ENCODE data around the gene IFT43. TPM values are rescaled to one million over a fixed set of nuclear protein-coding genes. Genes with fewer than 3 reads are reported as not detected.

IFT43 gene
- total and polyA plus RNA-seq, 2 donors: 27.5 to 47.2 TPM

DNA sequence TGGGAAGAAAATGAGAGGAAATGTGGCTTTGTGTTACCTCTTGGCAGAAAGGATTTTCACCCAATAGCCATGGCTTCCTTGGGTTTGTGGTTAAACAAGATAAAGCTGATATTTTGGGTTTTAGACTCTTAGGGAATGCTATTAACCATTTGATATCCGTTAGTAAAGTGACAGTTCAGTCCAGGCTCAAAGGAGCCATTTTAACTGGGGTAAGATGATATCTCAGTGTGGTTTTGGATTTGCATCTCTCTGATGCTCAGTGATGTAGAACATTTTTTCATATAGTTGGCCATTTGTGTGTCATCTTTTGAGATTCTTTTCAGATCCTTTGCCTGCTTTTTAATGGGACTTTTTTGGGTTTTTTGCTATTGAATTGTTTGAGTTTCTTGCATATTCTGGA, 30.1 kb downstream of the IFT43 start:
- no peaks in the 10 kb centered on the region for H3K27me3 ChIP-seq (ENCODE audit: control insufficient read depth in 2 of 2, insufficient read depth in 1 of 2, low read length in 1 of 2)

DNA sequence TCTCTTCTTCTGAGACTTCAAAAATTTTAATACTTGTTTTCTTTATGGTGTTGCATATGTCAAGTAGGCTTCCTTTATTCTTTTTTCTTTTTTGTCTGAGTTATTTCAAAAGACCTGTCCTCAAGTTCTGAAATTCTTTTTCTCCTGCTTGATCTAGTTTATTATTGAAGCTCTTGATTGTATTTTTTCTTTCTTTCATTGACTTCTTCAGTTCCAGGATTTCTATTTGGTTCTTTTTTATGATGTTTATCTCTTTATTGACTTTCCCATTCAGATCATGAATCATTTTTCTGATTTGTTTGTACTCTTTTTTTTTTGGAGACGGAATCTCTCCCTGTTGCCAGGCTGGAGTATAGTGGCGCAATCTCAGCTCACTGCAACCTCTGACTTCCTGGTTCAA, 34.1 kb downstream of the IFT43 start:
- Histone ChIP-seq H3K27ac (ENCODE audit: low read depth in 1 of 2, low read length in 1 of 2) (no peak overlapping the region), H3K36me3 (ENCODE audit: control insufficient read depth in 2 of 2, insufficient read depth in 2 of 2, low read length in 1 of 2) (no peaks in the 10 kb centered on the region)

More for the DNA sequence above, 30.1 kb downstream of the IFT43 start:
- Histone ChIP-seq H3K27ac (ENCODE audit: low read depth in 1 of 2, low read length in 1 of 2) (no peak overlapping the region), H3K36me3 (ENCODE audit: control insufficient read depth in 2 of 2, insufficient read depth in 2 of 2, low read length in 1 of 2) (peaks cover 0 to 3% of the 10 kb centered on the region in 2 donors), H3K4me1 (ENCODE audit: control insufficient read depth in 2 of 2, insufficient read depth in 2 of 2, low read length in 2 of 2) (no peaks in the 10 kb centered on the region), H3K9me3 (ENCODE audit: control insufficient read depth in 2 of 2, insufficient read depth in 1 of 2, low read length in 1 of 2) (peaks cover 0 to 4% of the 10 kb centered on the region in 2 donors), H3K4me3 (ENCODE audit: low read length in 2 of 2) (no peak overlapping the region)
- WGBS: 85% methylated on average over 1 of the region's 1 CpG
- DNase-seq (ENCODE audit: low read depth in 6 of 9, low spot score in 9 of 9): no peak

DNA sequence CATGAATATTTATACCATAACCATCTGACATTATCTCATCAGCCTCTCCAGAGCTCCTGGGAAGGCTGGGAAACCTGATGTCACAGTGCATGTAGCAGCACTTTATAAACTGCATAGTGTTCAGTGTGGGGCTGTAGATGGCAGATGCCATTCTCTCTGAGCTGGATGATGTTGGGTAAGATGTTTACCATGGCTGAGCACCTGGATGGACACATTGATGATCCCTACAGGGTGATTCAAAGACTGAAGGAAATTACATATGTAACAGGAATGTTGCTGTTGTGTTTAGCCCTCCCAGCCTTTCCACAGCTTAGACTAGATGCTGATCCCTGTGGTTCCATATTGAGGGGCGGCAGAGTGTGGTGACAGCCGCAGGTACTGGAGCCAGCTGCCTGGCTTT, 37.4 kb downstream of the IFT43 start:
- Histone ChIP-seq H3K36me3 (ENCODE audit: control insufficient read depth in 2 of 2, insufficient read depth in 2 of 2, low read length in 1 of 2) (no peaks in the 10 kb centered on the region), H3K4me1 (ENCODE audit: control insufficient read depth in 2 of 2, insufficient read depth in 2 of 2, low read length in 2 of 2) (no peaks in the 10 kb centered on the region), H3K9me3 (ENCODE audit: control insufficient read depth in 2 of 2, insufficient read depth in 1 of 2, low read length in 1 of 2) (peaks cover 0 to 8% of the 10 kb centered on the region in 2 donors), H3K27ac (ENCODE audit: low read depth in 1 of 2, low read length in 1 of 2) (no peak overlapping the region), H3K4me3 (ENCODE audit: low read length in 2 of 2) (no peak overlapping the region), H3K27me3 (ENCODE audit: control insufficient read depth in 2 of 2, insufficient read depth in 1 of 2, low read length in 1 of 2) (no peaks in the 10 kb centered on the region)
- DNase-seq (ENCODE audit: low read depth in 6 of 9, low spot score in 9 of 9): no peak
- WGBS: 98% methylated on average over 2 of the region's 2 CpGs

More for the DNA sequence above, 34.1 kb downstream of the IFT43 start:
- Histone ChIP-seq H3K4me1 (ENCODE audit: control insufficient read depth in 2 of 2, insufficient read depth in 2 of 2, low read length in 2 of 2) (no peaks in the 10 kb centered on the region), H3K4me3 (ENCODE audit: low read length in 2 of 2) (no peak overlapping the region), H3K27me3 (ENCODE audit: control insufficient read depth in 2 of 2, insufficient read depth in 1 of 2, low read length in 1 of 2) (no peaks in the 10 kb centered on the region), H3K9me3 (ENCODE audit: control insufficient read depth in 2 of 2, insufficient read depth in 1 of 2, low read length in 1 of 2) (peaks cover 0 to 8% of the 10 kb centered on the region in 2 donors)
- no peak for DNase-seq (ENCODE audit: low read depth in 6 of 9, low spot score in 9 of 9)
- 99% methylated on average over 2 of the region's 2 CpGs for WGBS

DNA sequence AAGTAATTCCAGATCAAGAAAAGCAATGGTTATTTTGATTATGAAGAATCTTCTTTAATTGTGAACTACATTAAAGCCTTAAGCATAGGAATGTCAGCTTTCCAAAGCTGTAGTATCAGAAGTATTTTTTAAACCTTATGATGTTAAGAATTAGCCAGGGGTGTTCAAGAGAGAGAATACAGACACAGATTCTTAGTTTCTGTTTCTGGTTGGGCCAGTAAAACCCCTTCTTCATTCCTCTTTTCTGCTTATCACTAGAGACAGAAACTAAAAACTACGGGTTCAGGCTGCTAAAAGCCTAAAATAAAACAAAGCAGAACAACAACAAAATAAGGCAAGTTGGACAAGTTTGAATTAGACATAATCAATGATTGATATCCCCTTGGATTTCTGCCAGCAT, 38.2 kb downstream of the IFT43 start:
- Histone ChIP-seq H3K27ac (ENCODE audit: low read depth in 1 of 2, low read length in 1 of 2) (no peak overlapping the region), H3K9me3 (ENCODE audit: control insufficient read depth in 2 of 2, insufficient read depth in 1 of 2, low read length in 1 of 2) (peaks cover 0 to 8% of the 10 kb centered on the region in 2 donors), H3K4me1 (ENCODE audit: control insufficient read depth in 2 of 2, insufficient read depth in 2 of 2, low read length in 2 of 2) (no peaks in the 10 kb centered on the region), H3K36me3 (ENCODE audit: control insufficient read depth in 2 of 2, insufficient read depth in 2 of 2, low read length in 1 of 2) (no peaks in the 10 kb centered on the region), H3K4me3 (ENCODE audit: low read length in 2 of 2) (no peak overlapping the region), H3K27me3 (ENCODE audit: control insufficient read depth in 2 of 2, insufficient read depth in 1 of 2, low read length in 1 of 2) (no peaks in the 10 kb centered on the region)
- DNase-seq (ENCODE audit: low read depth in 6 of 9, low spot score in 9 of 9): no peak
- 92% methylated on average over 1 of the region's 1 CpG for WGBS

DNA sequence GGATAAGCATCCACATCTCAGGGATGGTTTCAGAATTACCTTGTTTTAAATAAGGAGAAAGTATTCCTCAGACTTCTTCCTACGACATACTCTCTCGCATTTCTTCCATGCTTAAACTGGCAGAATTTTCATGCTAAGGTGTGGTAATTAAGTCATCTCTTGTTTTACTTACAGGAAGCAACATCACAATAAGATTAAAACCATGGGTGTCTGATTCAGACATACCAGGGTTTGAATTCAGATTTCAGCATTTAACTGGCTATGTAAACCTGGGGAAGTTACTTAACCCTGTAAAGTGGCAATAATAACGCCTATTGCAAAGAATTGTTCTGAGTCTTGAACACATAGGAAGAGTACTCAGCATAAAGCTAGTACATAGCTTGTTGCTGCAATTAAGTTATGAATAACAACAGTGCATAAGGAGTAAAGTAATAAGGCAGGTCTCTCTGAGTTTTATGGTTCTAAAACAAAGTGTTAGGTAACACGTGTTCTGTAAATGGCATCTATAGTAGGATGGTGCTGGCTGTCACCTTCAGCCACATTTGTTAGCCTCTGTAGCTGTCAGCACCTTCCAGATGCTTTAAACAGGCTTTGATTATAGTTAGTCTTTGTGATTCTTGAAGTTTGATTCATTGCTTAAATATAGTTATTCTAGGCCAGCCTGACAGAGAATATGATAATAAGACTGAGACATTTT, 38.8 kb downstream of the IFT43 start:
- no peak for DNase-seq (ENCODE audit: low read depth in 6 of 9, low spot score in 9 of 9)
- 98% methylated on average over 4 of the region's 4 CpGs for WGBS
- Histone ChIP-seq H3K27me3 (ENCODE audit: control insufficient read depth in 2 of 2, insufficient read depth in 1 of 2, low read length in 1 of 2) (no peaks in the 10 kb centered on the region), H3K9me3 (ENCODE audit: control insufficient read depth in 2 of 2, insufficient read depth in 1 of 2, low read length in 1 of 2) (peaks cover 0 to 8% of the 10 kb centered on the region in 2 donors), H3K36me3 (ENCODE audit: control insufficient read depth in 2 of 2, insufficient read depth in 2 of 2, low read length in 1 of 2) (no peaks in the 10 kb centered on the region), H3K27ac (ENCODE audit: low read depth in 1 of 2, low read length in 1 of 2) (no peak overlapping the region), H3K4me3 (ENCODE audit: low read length in 2 of 2) (no peak overlapping the region), H3K4me1 (ENCODE audit: control insufficient read depth in 2 of 2, insufficient read depth in 2 of 2, low read length in 2 of 2) (no peaks in the 10 kb centered on the region)

DNA sequence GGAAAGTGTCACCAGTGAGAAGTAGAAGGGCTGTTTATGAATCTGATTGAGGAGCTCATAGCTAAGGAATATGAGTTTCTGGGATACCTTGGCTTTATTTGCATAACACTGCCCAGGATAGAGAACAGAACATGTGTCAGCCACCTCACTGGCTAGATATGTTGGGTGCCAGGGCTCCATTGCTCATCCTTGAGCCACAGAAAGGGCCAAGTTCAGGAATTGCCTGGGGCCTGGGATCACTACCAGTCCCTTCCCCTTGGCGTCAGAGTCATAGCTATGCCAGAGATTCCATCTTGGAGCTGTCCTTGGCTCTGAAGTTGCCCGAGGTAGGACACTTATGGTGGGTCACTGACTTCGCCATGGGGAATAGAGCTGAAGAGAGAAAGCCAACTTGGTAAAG, 49.0 kb downstream of the IFT43 start:
- Histone ChIP-seq H3K36me3 (ENCODE audit: control insufficient read depth in 2 of 2, insufficient read depth in 2 of 2, low read length in 1 of 2) (no peaks in the 10 kb centered on the region), H3K4me3 (ENCODE audit: low read length in 2 of 2) (no peak overlapping the region), H3K27ac (ENCODE audit: low read depth in 1 of 2, low read length in 1 of 2) (no peak overlapping the region), H3K4me1 (ENCODE audit: control insufficient read depth in 2 of 2, insufficient read depth in 2 of 2, low read length in 2 of 2) (no peaks in the 10 kb centered on the region), H3K9me3 (ENCODE audit: control insufficient read depth in 2 of 2, insufficient read depth in 1 of 2, low read length in 1 of 2) (no peaks in the 10 kb centered on the region), H3K27me3 (ENCODE audit: control insufficient read depth in 2 of 2, insufficient read depth in 1 of 2, low read length in 1 of 2) (no peaks in the 10 kb centered on the region)
- WGBS: 98% methylated on average over 3 of the region's 3 CpGs
- no peak for DNase-seq (ENCODE audit: low read depth in 6 of 9, low spot score in 9 of 9)

DNA sequence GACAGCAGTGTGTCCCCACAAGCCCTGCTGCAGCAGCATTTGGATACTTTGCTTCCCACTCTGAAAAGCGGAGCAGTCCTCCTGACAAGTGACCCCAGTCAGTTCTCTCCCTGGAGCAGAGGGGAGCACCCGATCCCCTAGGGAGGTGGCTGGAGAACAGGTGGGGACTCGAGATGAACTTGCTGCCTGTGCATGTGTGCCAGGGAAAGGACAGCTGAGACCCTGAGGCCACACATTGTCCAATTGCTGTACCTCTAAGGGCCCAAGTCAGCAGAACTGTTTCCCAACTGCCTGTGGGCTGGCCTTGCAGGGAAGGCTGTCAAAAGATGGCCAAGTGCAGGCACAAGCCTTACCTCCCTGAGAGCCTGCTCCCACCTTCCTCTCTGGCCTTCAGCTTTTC, 55.1 kb downstream of the IFT43 start:
- WGBS: 93% methylated on average over 3 of the region's 3 CpGs
- no peak for DNase-seq (ENCODE audit: low read depth in 6 of 9, low spot score in 9 of 9)
- no peaks in the 10 kb centered on the region for H3K4me1 ChIP-seq (ENCODE audit: control insufficient read depth in 2 of 2, insufficient read depth in 2 of 2, low read length in 2 of 2)

DNA sequence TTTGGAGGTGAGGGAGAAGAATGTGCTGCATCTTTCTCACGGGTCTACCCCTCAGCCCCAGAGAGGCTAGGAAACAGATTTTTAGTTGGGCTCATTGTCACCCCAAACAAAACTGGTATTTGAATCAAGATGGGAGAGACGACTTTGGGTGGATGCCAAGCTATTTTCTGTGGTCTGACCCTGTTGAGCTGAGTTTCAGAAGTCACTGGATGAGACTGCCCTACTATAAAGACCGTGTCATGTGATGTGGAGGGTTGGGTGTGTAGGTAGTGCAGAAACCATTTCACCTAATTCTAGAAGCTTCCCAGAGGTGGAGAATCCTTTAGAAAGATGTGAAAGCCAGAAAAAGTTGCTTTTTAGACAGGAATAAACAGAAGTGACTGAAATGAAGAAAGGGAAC, 60.2 kb downstream of the IFT43 start:
- WGBS: 92% methylated on average over 3 of the region's 3 CpGs
- H3K27ac ChIP-seq (ENCODE audit: low read depth in 1 of 2, low read length in 1 of 2): no peak overlapping the region
- no peak overlapping the region for H3K4me3 ChIP-seq (ENCODE audit: low read length in 2 of 2)
- no peaks in the 10 kb centered on the region for H3K9me3 ChIP-seq (ENCODE audit: control insufficient read depth in 2 of 2, insufficient read depth in 1 of 2, low read length in 1 of 2)
- no peaks in the 10 kb centered on the region for H3K4me1 ChIP-seq (ENCODE audit: control insufficient read depth in 2 of 2, insufficient read depth in 2 of 2, low read length in 2 of 2)
- no peak for DNase-seq (ENCODE audit: low read depth in 6 of 9, low spot score in 9 of 9)
- no peaks in the 10 kb centered on the region for H3K36me3 ChIP-seq (ENCODE audit: control insufficient read depth in 2 of 2, insufficient read depth in 2 of 2, low read length in 1 of 2)
- H3K27me3 ChIP-seq (ENCODE audit: control insufficient read depth in 2 of 2, insufficient read depth in 1 of 2, low read length in 1 of 2): no peaks in the 10 kb centered on the region

More for the DNA sequence above, 55.1 kb downstream of the IFT43 start:
- no peak overlapping the region for H3K4me3 ChIP-seq (ENCODE audit: low read length in 2 of 2)
- H3K27me3 ChIP-seq (ENCODE audit: control insufficient read depth in 2 of 2, insufficient read depth in 1 of 2, low read length in 1 of 2): no peaks in the 10 kb centered on the region
- H3K27ac ChIP-seq (ENCODE audit: low read depth in 1 of 2, low read length in 1 of 2): no peak overlapping the region
- H3K9me3 ChIP-seq (ENCODE audit: control insufficient read depth in 2 of 2, insufficient read depth in 1 of 2, low read length in 1 of 2): no peaks in the 10 kb centered on the region
- H3K36me3 ChIP-seq (ENCODE audit: control insufficient read depth in 2 of 2, insufficient read depth in 2 of 2, low read length in 1 of 2): no peaks in the 10 kb centered on the region

DNA sequence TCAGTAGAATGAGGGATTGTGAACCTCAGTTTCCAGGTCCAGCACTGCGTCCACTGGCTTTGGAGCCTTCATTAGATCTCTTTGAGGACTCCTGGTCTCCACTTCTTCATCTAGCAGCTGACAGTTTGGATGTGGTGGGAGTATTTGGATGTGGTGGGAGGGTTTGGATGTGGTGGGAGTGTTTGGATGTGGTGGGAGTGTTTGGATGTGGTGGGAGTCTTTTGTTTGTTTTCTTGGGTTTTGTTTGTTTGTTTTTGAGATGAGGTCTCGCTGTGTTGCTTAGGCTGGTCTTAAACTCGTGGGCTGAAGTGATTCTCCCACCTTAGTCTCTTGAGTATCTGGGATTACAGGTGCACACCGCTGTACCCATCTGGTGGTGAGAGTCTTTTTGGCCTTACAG, 64.7 kb downstream of the IFT43 start:
- no peak overlapping the region for H3K27ac ChIP-seq (ENCODE audit: low read depth in 1 of 2, low read length in 1 of 2)
- H3K4me3 ChIP-seq (ENCODE audit: low read length in 2 of 2): no peak overlapping the region
- H3K27me3 ChIP-seq (ENCODE audit: control insufficient read depth in 2 of 2, insufficient read depth in 1 of 2, low read length in 1 of 2): no peaks in the 10 kb centered on the region
- WGBS: 94% methylated on average over 4 of the region's 4 CpGs
- H3K4me1 ChIP-seq (ENCODE audit: control insufficient read depth in 2 of 2, insufficient read depth in 2 of 2, low read length in 2 of 2): no peaks in the 10 kb centered on the region
- no peaks in the 10 kb centered on the region for H3K9me3 ChIP-seq (ENCODE audit: control insufficient read depth in 2 of 2, insufficient read depth in 1 of 2, low read length in 1 of 2)
- no peaks in the 10 kb centered on the region for H3K36me3 ChIP-seq (ENCODE audit: control insufficient read depth in 2 of 2, insufficient read depth in 2 of 2, low read length in 1 of 2)
- DNase-seq (ENCODE audit: low read depth in 6 of 9, low spot score in 9 of 9): no peak

All from thymus (tissue), 11 donors.